Muscle layer of colon (tissue), 2 donors: ENCODE data around the gene MYO1D.
"Not testable (repeated sequence)": the region's sequence is repeated elsewhere in the genome, so short reads cannot be mapped to it uniquely, and the experiment has no call there.

ENCODE experiments used
- H3K27ac ChIP-seq: one replicate; pipeline ENCODE4 v1.7.0; 2013; ENCODE audit warnings: low read depth, mild to moderate bottlenecking, low read length, moderate library complexity
- H3K27me3 ChIP-seq, 2 donors: one replicate each; pipeline ENCODE4 v1.7.0; 2013; ENCODE audit warnings: low read length in 2 of 2, mild to moderate bottlenecking in 2 of 2; ENCODE audit not compliant: insufficient read depth in 2 of 2, control insufficient read depth in 1 of 2
- H3K36me3 ChIP-seq: one replicate; pipeline ENCODE4 v1.7.0; 2013; ENCODE audit warnings: mild to moderate bottlenecking, low read length; ENCODE audit not compliant: insufficient read depth
- H3K4me1 ChIP-seq: one replicate; pipeline ENCODE4 v1.7.0; 2013; ENCODE audit warnings: mild to moderate bottlenecking, low read length; ENCODE audit not compliant: insufficient read depth
- H3K4me3 ChIP-seq, 2 donors: one replicate each; pipeline ENCODE4 v1.7.0; 2013; ENCODE audit warnings: low read length in 2 of 2, low read depth in 1 of 2, mild to moderate bottlenecking in 1 of 2, moderate library complexity in 1 of 2
- H3K9ac ChIP-seq: one replicate; pipeline ENCODE4 v1.7.0; 2013; ENCODE audit warnings: low read length
- H3K9me3 ChIP-seq: one replicate; pipeline ENCODE4 v1.7.0; 2013; ENCODE audit warnings: mild to moderate bottlenecking, low read length
- donor health status: abdominal sarcoma.
- donor health status: Adenocarcinoma of cecum.

Gene MYO1D

GRCh38 chr17:32529604-32530003 lies 347.3 kb downstream of the MYO1D start:
- Histone ChIP-seq H3K27me3 (no peaks in the 10 kb centered on the region), H3K4me1 (no peaks in the 10 kb centered on the region), H3K9ac (no peak overlapping the region), H3K4me3 (no peak overlapping the region), H3K36me3 (no peaks in the 10 kb centered on the region), H3K27ac (no peak overlapping the region), H3K9me3 (no peaks in the 10 kb centered on the region)

- no peaks in the 10 kb centered on the region for H3K9me3 ChIP-seq
- H3K36me3 ChIP-seq: no peaks in the 10 kb centered on the region
- no peak overlapping the region for H3K27ac ChIP-seq
- no peaks in the 10 kb centered on the region for H3K4me1 ChIP-seq
- no peaks in the 10 kb centered on the region for H3K27me3 ChIP-seq
- no peak overlapping the region for H3K4me3 ChIP-seq
- H3K9ac ChIP-seq: no peak overlapping the region
Measured at GRCh38 chr17:32528825-32529224, 348.1 kb downstream of the MYO1D start.

GRCh38 chr17:32527146-32527545 lies 349.8 kb downstream of the MYO1D start:
- H3K27ac ChIP-seq: no peak overlapping the region
- no peaks in the 10 kb centered on the region for H3K4me1 ChIP-seq
- no peaks in the 10 kb centered on the region for H3K27me3 ChIP-seq
- H3K4me3 ChIP-seq: no peak overlapping the region
- H3K9ac ChIP-seq: no peak overlapping the region
- H3K9me3 ChIP-seq: no peaks in the 10 kb centered on the region
- H3K36me3 ChIP-seq: no peaks in the 10 kb centered on the region

- no peak overlapping the region for H3K9ac ChIP-seq
- peaks cover 0 to 6% of the 10 kb centered on the region in 2 donors for H3K27me3 ChIP-seq
Measured at GRCh38 chr17:32525122-32525521, 351.8 kb downstream of the MYO1D start.

GRCh38 chr17:32524553-32524880 lies 352.4 kb downstream of the MYO1D start:
- not testable (repeated sequence) for H3K4me1 ChIP-seq, H3K27ac ChIP-seq, H3K9me3 ChIP-seq, H3K9ac ChIP-seq, H3K36me3 ChIP-seq, H3K4me3 ChIP-seq, H3K27me3 ChIP-seq

More at GRCh38 chr17:32525122-32525521, 351.8 kb downstream of the MYO1D start:
- no peak overlapping the region for H3K4me3 ChIP-seq
- no peak overlapping the region for H3K27ac ChIP-seq
- no peaks in the 10 kb centered on the region for H3K9me3 ChIP-seq
- no peaks in the 10 kb centered on the region for H3K36me3 ChIP-seq
- H3K4me1 ChIP-seq: no peaks in the 10 kb centered on the region

GRCh38 chr17:32523827-32524552 lies 352.9 kb downstream of the MYO1D start:
- H3K9me3 ChIP-seq: no peaks in the 10 kb centered on the region
- no peak overlapping the region for H3K9ac ChIP-seq
- no peaks in the 10 kb centered on the region for H3K36me3 ChIP-seq
- H3K4me1 ChIP-seq: no peaks in the 10 kb centered on the region
- no peak overlapping the region for H3K4me3 ChIP-seq
- H3K27me3 ChIP-seq: peaks cover 0 to 6% of the 10 kb centered on the region in 2 donors
- no peak overlapping the region for H3K27ac ChIP-seq

- Histone ChIP-seq H3K27ac (no peak overlapping the region), H3K4me1 (no peaks in the 10 kb centered on the region), H3K27me3 (peaks cover 0 to 6% of the 10 kb centered on the region in 2 donors), H3K36me3 (no peaks in the 10 kb centered on the region), H3K9ac (no peak overlapping the region), H3K4me3 (no peak overlapping the region), H3K9me3 (no peaks in the 10 kb centered on the region)
Measured at GRCh38 chr17:32523017-32523680, 353.8 kb downstream of the MYO1D start.

DNA sequence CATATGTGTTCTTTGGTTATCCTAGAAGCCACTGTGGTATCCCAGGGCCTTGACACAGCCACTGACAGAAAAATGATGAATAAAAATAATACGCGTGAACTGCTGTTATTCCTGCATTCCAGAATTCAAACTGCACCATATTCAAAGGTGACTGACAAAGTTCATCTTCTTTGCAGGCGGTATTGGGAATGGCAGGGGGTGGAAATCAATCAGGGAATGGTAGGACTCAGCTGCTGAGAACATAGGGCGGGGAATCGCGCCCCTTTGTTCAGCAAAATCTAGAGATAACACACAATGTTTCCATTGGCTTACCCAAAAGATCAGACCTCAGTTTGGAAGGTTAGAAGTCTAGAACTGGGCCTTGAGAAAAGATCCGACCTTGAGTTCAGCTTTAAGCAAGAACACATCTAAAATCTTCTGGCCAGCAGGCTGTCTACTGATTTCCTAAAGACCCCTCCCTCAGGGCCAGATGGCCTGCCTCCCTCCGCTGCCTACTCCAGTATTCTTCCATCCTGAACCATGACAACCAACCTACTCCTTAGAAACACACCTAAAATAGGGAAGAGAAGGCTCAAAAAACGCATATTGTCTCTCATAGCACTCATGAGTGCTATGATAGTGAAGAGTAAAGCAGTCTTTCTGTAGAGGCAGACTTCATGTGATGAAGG lies 356.1 kb downstream of the MYO1D start:
- H3K9me3 ChIP-seq: no peaks in the 10 kb centered on the region
- no peak overlapping the region for H3K9ac ChIP-seq

GRCh38 chr17:32520104-32520701 lies 356.7 kb downstream of the MYO1D start:
- Histone ChIP-seq H3K9ac (no peak overlapping the region), H3K27me3 (peaks cover 0 to 6% of the 10 kb centered on the region in 2 donors), H3K4me3 (no peak overlapping the region), H3K27ac (no peak overlapping the region), H3K4me1 (no peaks in the 10 kb centered on the region), H3K9me3 (no peaks in the 10 kb centered on the region), H3K36me3 (no peaks in the 10 kb centered on the region)

More for the DNA sequence above, 356.1 kb downstream of the MYO1D start:
- no peak overlapping the region for H3K27ac ChIP-seq
- H3K4me1 ChIP-seq: no peaks in the 10 kb centered on the region
- H3K27me3 ChIP-seq: peaks cover 0 to 6% of the 10 kb centered on the region in 2 donors
- H3K4me3 ChIP-seq: no peak overlapping the region
- H3K36me3 ChIP-seq: no peaks in the 10 kb centered on the region

GRCh38 chr17:32519228-32520103 lies 357.5 kb downstream of the MYO1D start:
- Histone ChIP-seq H3K36me3 (no peaks in the 10 kb centered on the region), H3K9ac (no peak overlapping the region), H3K9me3 (no peaks in the 10 kb centered on the region), H3K4me3 (peak overlapping the region; percentile 46 to 49), H3K27me3 (peaks cover 0 to 6% of the 10 kb centered on the region in 2 donors), H3K27ac (no peak overlapping the region), H3K4me1 (no peaks in the 10 kb centered on the region)
